SK-N-MC (cell line): ENCODE data around the gene ANKRD53.

Source experiments
- DNase-seq: peaks from one replicate; pipeline ENCODE4 v3.0.0-alpha.2; 2011; ENCODE audit warnings: low read depth, low spot score
- H3K27ac ChIP-seq: fragments of 200-600 bp; sonication (generic); 2 replicates; pipeline ENCODE4 v1.5.1; 2016; ENCODE audit warnings: mixed run types
- H3K36me3 ChIP-seq: fragments of 200-600 bp; sonication (generic); 2 replicates; pipeline ENCODE4 v1.6.1; 2017; ENCODE audit warnings: antibody characterized with exemption, low read length, mixed read lengths; ENCODE audit not compliant: insufficient read depth
- H3K4me3 ChIP-seq: fragments of 200-600 bp; sonication (generic); 2 replicates; pipeline ENCODE4 v1.5.1; 2016
- H3K9ac ChIP-seq: fragments of 200-600 bp; sonication (generic); 2 replicates; pipeline ENCODE4 v1.8.0; 2017; ENCODE audit warnings: mixed run types, mixed read lengths; ENCODE audit not compliant: insufficient read length
- H3K9me3 ChIP-seq: fragments of 200-600 bp; sonication (generic); 2 replicates; pipeline ENCODE4 v1.6.1; 2017; ENCODE audit warnings: low read depth, mild to moderate bottlenecking, antibody characterized with exemption, low read length, moderate library complexity, mixed read lengths
- EZH2 ChIP-seq: fragments of 200-600 bp; sonication (generic); IDR thresholded peaks from one replicate; pipeline ENCODE4 v1.6.1; 2017; ENCODE audit warnings: antibody characterized with exemption
- FOXP2 ChIP-seq: optimal IDR thresholded peaks from 2 replicates; pipeline ENCODE3; 2011; ENCODE audit warnings: mild to moderate bottlenecking, moderate library complexity; ENCODE audit not compliant: insufficient read depth; ENCODE audit errors: extremely low read length, control extremely low read depth
- POLR2AphosphoS5 ChIP-seq: IDR thresholded peaks from 2 replicates; pipeline ENCODE4 v1.6.1; 2012; ENCODE audit warnings: mild to moderate bottlenecking, low read depth, low read length, borderline replicate concordance

The ANKRD53 gene

GRCh38 chr2:70936979-70937811, 41.2 kb upstream of the ANKRD53 start:
- Histone ChIP-seq H3K36me3 (no peaks in the 10 kb centered on the region), H3K4me3 (no peak overlapping the region), H3K27ac (no peak overlapping the region), H3K9me3 (no peaks in the 10 kb centered on the region), H3K9ac (no peak overlapping the region)
- no peak for DNase-seq
- no peak for TF ChIP-seq FOXP2
- TF ChIP-seq EZH2, result no peak
- no peak for TF ChIP-seq POLR2AphosphoS5

GRCh38 chr2:70937866-70938585, 40.4 kb upstream of the ANKRD53 start:
- Histone ChIP-seq H3K36me3 (no peaks in the 10 kb centered on the region), H3K27ac (no peak overlapping the region), H3K9ac (no peak overlapping the region), H3K4me3 (no peak overlapping the region), H3K9me3 (no peaks in the 10 kb centered on the region)
- no peak for DNase-seq
- TF ChIP-seq POLR2AphosphoS5 (no peak), EZH2 (no peak), FOXP2 (no peak)

GRCh38 chr2:70938586-70938950, 39.9 kb upstream of the ANKRD53 start:
- H3K9me3 ChIP-seq, result no peaks in the 10 kb centered on the region
- no peaks in the 10 kb centered on the region for H3K36me3 ChIP-seq
- H3K27ac ChIP-seq, result no peak overlapping the region
- no peak overlapping the region for H3K4me3 ChIP-seq
- TF ChIP-seq FOXP2, result no peak
- no peak for TF ChIP-seq POLR2AphosphoS5
- no peak for TF ChIP-seq EZH2
- H3K9ac ChIP-seq, result no peak overlapping the region
- DNase-seq, result no peak

- H3K4me3 ChIP-seq, result no peak overlapping the region
- no peaks in the 10 kb centered on the region for H3K36me3 ChIP-seq
- no peak for DNase-seq
- H3K9me3 ChIP-seq, result no peaks in the 10 kb centered on the region
- no peak overlapping the region for H3K27ac ChIP-seq
- TF ChIP-seq POLR2AphosphoS5, result no peak
- TF ChIP-seq EZH2, result no peak
- TF ChIP-seq FOXP2, result no peak
- H3K9ac ChIP-seq, result no peak overlapping the region
Observed at GRCh38 chr2:70939001-70939838, 39.2 kb upstream of the ANKRD53 start.

- DNase-seq, result no peak
- no peaks in the 10 kb centered on the region for H3K9me3 ChIP-seq
- TF ChIP-seq EZH2 (no peak), FOXP2 (no peak), POLR2AphosphoS5 (no peak)
- H3K9ac ChIP-seq, result no peak overlapping the region
- no peak overlapping the region for H3K4me3 ChIP-seq
- no peaks in the 10 kb centered on the region for H3K36me3 ChIP-seq
- no peak overlapping the region for H3K27ac ChIP-seq
Observed at GRCh38 chr2:70939839-70940580, 38.4 kb upstream of the ANKRD53 start.

GRCh38 chr2:70941186-70941585, 37.2 kb upstream of the ANKRD53 start:
- Histone ChIP-seq H3K27ac (no peak overlapping the region), H3K9ac (no peak overlapping the region), H3K36me3 (no peaks in the 10 kb centered on the region), H3K4me3 (no peak overlapping the region), H3K9me3 (no peaks in the 10 kb centered on the region)
- no peak for DNase-seq
- TF ChIP-seq POLR2AphosphoS5 (no peak), EZH2 (no peak), FOXP2 (no peak)

- Histone ChIP-seq H3K9me3 (no peaks in the 10 kb centered on the region), H3K4me3 (no peak overlapping the region), H3K36me3 (no peaks in the 10 kb centered on the region), H3K27ac (no peak overlapping the region), H3K9ac (no peak overlapping the region)
- TF ChIP-seq EZH2, result no peak
- TF ChIP-seq POLR2AphosphoS5, result no peak
- TF ChIP-seq FOXP2, result no peak
- no peak for DNase-seq
Observed at GRCh38 chr2:70941701-70942100, 36.7 kb upstream of the ANKRD53 start.
